Nephron progenitor cell (in vitro differentiated cells): ENCODE data around the gene TAS2R30.
A peak's percentile ranks its signal among the peaks of the same experiment; 100 is the strongest.
"Not testable (repeated sequence)": the region's sequence is repeated elsewhere in the genome, so short reads cannot be mapped to it uniquely, and the experiment has no call there.

Source experiments
- DNase-seq: peaks from one replicate; pipeline ENCODE4 v3.0.0; 2021
- H3K27ac Mint-ChIP-seq: 2 replicates; pipeline ENCODE4 v1.8.0; 2021; ENCODE audit warnings: mild to moderate bottlenecking, moderate library complexity, mixed read lengths
- H3K27me3 Mint-ChIP-seq: 2 replicates; pipeline ENCODE4 v1.8.0; 2021; ENCODE audit warnings: mild to moderate bottlenecking, low read depth, mixed read lengths; ENCODE audit not compliant: poor library complexity
- H3K36me3 Mint-ChIP-seq: 2 replicates; pipeline ENCODE4 v1.8.0; 2021; ENCODE audit warnings: low read depth, mixed read lengths
- H3K4me1 Mint-ChIP-seq: 2 replicates; pipeline ENCODE4 v1.8.0; 2021; ENCODE audit warnings: mixed read lengths
- H3K4me3 Mint-ChIP-seq: 2 replicates; pipeline ENCODE4 v1.8.0; 2021; ENCODE audit warnings: mild to moderate bottlenecking, moderate library complexity, mixed read lengths
- H3K9me3 Mint-ChIP-seq: 2 replicates; pipeline ENCODE4 v1.8.0; 2021; ENCODE audit warnings: mild to moderate bottlenecking, moderate library complexity, mixed read lengths
- TF ChIP-seq, protein P1 (sequence below): fragments of 200-600 bp; sonication (generic); IDR thresholded peaks from 2 replicates; pipeline ENCODE4 v1.5.0; 2021; ENCODE audit warnings: antibody characterized with exemption

The TAS2R30 gene

DNA sequence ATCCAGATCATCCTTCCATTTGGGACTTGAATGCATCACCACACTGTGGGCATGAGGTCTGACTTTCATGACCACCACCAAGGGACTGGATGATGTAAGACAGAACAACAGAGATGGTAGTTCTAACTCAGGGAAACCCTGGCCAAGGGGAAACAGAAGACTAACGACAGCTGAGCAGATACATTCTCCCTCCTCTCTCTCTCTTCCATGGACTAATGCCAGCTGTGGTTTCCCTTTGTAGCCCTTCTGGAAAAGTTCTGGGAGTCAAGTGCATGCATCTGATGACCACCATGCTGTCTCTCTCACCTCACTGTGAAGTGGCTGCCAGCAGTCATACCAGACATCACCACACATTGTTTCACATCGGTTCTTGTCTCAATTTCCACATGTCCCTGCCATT, 3.4 kb downstream of the TAS2R30 start:
- no peak overlapping the region for H3K4me3 Mint-ChIP-seq
- peaks cover 3% of the 10 kb centered on the region for H3K27me3 Mint-ChIP-seq
- peaks cover 72% of the 10 kb centered on the region for H3K36me3 Mint-ChIP-seq
- TF ChIP-seq, protein P1, sequence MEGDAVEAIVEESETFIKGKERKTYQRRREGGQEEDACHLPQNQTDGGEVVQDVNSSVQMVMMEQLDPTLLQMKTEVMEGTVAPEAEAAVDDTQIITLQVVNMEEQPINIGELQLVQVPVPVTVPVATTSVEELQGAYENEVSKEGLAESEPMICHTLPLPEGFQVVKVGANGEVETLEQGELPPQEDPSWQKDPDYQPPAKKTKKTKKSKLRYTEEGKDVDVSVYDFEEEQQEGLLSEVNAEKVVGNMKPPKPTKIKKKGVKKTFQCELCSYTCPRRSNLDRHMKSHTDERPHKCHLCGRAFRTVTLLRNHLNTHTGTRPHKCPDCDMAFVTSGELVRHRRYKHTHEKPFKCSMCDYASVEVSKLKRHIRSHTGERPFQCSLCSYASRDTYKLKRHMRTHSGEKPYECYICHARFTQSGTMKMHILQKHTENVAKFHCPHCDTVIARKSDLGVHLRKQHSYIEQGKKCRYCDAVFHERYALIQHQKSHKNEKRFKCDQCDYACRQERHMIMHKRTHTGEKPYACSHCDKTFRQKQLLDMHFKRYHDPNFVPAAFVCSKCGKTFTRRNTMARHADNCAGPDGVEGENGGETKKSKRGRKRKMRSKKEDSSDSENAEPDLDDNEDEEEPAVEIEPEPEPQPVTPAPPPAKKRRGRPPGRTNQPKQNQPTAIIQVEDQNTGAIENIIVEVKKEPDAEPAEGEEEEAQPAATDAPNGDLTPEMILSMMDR, result no peak
- H3K9me3 Mint-ChIP-seq, result peaks cover 27% of the 10 kb centered on the region
- peak overlapping the region; percentile 81 for H3K27ac Mint-ChIP-seq
- no peaks in the 10 kb centered on the region for H3K4me1 Mint-ChIP-seq
- DNase-seq, result no peak

DNA sequence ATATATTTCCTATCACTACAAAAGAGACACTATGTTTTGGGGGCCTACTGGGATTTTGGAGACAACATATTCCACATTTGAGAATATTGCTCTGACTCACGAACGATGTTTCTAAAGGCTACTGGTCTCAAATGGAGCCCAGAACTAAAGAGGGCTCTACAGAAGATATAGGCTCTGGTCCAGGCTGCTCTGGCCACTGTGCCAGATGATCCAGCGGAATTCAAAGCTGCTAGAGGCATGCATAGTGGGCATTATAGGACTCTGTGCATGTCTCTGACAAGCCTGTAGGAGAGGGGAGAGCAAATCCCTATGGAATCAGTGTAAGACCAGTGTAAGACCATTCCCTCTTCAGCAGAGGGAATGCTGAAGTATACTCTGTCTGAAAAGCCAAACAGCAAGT, 4.1 kb downstream of the TAS2R30 start:
- DNase-seq, result no peak
- no peak overlapping the region for H3K27ac Mint-ChIP-seq
- TF ChIP-seq, protein P1, result no peak
- H3K27me3 Mint-ChIP-seq, result peaks cover 3% of the 10 kb centered on the region
- H3K4me3 Mint-ChIP-seq, result no peak overlapping the region
- H3K4me1 Mint-ChIP-seq, result no peaks in the 10 kb centered on the region
- peaks cover 74% of the 10 kb centered on the region for H3K36me3 Mint-ChIP-seq
- peaks cover 29% of the 10 kb centered on the region for H3K9me3 Mint-ChIP-seq

DNA sequence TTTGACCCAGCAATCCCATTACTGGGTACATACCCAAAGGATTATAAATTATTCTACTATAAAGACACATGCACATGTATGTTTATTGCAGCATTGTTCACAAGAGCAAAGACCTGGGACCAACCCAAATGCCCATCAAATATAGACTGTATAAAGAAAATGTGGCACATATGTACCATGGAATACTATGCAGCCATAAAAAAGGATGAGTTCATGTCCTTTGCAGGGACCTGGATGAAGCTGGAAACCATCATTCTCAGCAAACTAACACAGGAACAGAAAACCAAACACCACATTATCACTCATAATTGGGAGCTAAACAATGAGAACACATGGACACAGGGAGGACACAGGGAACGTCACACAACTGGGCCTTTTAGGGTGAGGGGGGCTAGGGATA, 20.3 kb downstream of the TAS2R30 start:
- Mint-ChIP-seq H3K9me3 (peaks cover 100% of the 10 kb centered on the region), H3K36me3 (peaks cover 100% of the 10 kb centered on the region)
- not testable (repeated sequence) for H3K4me1 Mint-ChIP-seq, H3K27me3 Mint-ChIP-seq, H3K4me3 Mint-ChIP-seq, H3K27ac Mint-ChIP-seq, DNase-seq

DNA sequence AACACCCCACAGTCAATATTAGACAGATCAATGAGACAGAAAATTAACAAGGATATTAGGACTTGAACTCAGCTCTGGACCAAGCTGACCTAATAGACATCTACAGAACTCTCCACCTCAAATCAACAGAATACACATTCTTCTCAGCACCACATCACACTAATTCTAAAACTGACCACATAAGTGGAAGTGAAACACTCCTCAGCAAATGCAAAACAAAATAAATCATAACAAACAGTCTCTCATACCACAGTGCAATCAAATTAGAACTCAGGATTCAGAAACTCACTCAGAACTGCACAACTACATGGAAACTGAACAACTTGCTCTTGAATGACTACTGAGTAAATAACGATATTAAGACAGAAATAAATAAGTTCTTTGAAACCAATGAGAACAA, 23.2 kb downstream of the TAS2R30 start:
- not testable (repeated sequence) for H3K4me1 Mint-ChIP-seq, DNase-seq, H3K27me3 Mint-ChIP-seq, H3K4me3 Mint-ChIP-seq
- peaks cover 95% of the 10 kb centered on the region for H3K9me3 Mint-ChIP-seq
- H3K36me3 Mint-ChIP-seq, result peaks cover 100% of the 10 kb centered on the region
- peak overlapping the region; percentile 28 for H3K27ac Mint-ChIP-seq

DNA sequence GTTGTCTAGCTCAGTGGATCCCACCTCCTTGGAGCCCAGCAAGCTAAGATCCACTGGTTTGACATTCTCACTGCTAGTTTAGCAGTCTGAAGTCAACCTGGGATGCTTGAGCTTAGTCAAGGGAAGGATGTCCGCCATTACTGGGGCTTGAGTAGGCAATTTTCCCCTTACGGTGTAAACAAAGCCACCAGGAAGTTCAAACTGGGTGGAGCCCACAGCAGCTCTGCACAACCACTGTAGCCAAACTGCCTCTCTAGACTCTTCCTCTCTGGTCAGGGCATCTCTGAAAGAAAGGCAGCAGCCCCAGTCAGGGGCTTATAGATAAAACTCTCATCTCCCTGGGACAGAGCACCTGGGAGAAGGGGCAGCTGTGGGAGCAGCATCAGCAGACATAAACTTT, 25.6 kb downstream of the TAS2R30 start:
- no peaks in the 10 kb centered on the region for H3K27me3 Mint-ChIP-seq
- H3K9me3 Mint-ChIP-seq, result peaks cover 87% of the 10 kb centered on the region
- no peak overlapping the region for H3K4me3 Mint-ChIP-seq
- H3K4me1 Mint-ChIP-seq, result no peaks in the 10 kb centered on the region
- no peak for DNase-seq
- H3K36me3 Mint-ChIP-seq, result peaks cover 98% of the 10 kb centered on the region
- TF ChIP-seq, protein P1, result no peak
- no peak overlapping the region for H3K27ac Mint-ChIP-seq

DNA sequence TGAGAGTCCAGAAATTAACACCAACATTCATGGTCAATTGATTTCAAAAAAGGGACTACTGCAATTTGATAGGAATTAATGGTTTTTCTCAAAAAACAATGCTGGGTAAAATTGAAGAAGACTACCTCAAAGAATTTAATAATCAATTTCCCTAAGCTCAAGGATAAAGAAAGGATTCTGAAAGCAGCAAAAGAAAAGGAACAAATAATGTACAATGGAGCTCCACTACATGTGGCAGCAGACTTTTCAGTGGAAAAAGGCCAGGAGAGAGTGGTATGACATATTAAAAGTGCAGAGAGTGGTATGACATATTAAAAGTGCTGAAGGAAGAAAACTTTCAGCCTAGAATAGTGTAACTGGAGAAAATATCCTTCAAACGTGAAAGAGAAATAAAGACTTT, 26.7 kb downstream of the TAS2R30 start:
- Mint-ChIP-seq H3K4me3 (no peak overlapping the region), H3K27ac (no peak overlapping the region), H3K9me3 (peaks cover 85% of the 10 kb centered on the region), H3K27me3 (no peaks in the 10 kb centered on the region), H3K36me3 (peaks cover 96% of the 10 kb centered on the region), H3K4me1 (no peaks in the 10 kb centered on the region)
- TF ChIP-seq, protein P1, result no peak
- no peak for DNase-seq

DNA sequence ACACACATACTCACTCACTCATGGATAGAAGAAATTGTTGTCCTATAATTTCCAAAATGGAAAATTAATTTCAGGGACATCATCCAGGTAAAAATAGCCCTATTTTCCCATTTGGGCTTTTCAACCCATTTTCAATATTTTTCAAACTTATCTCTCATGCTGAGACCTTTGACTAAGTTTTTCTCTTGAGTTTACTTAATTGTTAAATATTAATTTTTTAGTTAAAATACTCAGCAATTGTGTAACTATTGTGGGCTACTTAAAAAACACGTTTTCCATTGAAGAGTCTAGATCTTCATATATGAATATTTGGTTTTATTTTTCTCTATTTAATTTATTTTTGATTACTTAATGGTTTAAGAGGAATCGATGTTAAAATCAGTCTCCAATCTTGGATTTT, 28.2 kb downstream of the TAS2R30 start:
- no peak for DNase-seq
- Mint-ChIP-seq H3K4me3 (no peak overlapping the region), H3K36me3 (peaks cover 96% of the 10 kb centered on the region), H3K27me3 (no peaks in the 10 kb centered on the region), H3K27ac (no peak overlapping the region), H3K9me3 (peaks cover 85% of the 10 kb centered on the region), H3K4me1 (no peaks in the 10 kb centered on the region)
- TF ChIP-seq, protein P1, result no peak
